Fibroblast of peridontal ligament (primary cell): ENCODE data around the gene BRMS1L.
A peak's percentile ranks its signal among the peaks of the same experiment; 100 is the strongest.

ENCODE experiments used
- DNase-seq: peaks from one replicate; pipeline ENCODE4 v3.0.0-alpha.2; 2010; ENCODE audit errors: extremely low read depth

BRMS1L gene

GRCh38 chr14:35865611-35866324 lies 39.6 kb downstream of the BRMS1L start:
- peak; percentile 14 for DNase-seq

GRCh38 chr14:35866595-35867279 lies 40.6 kb downstream of the BRMS1L start:
- no peak for DNase-seq

GRCh38 chr14:35867280-35867629 lies 41.1 kb downstream of the BRMS1L start:
- peak; percentile 36 for DNase-seq

GRCh38 chr14:35875296-35875695 lies 49.2 kb downstream of the BRMS1L start:
- DNase-seq, result peak; percentile 14

- no peak for DNase-seq
Measured at GRCh38 chr14:35877276-35877675, 51.1 kb downstream of the BRMS1L start.

- peak; percentile 90 for DNase-seq
Measured at GRCh38 chr14:35878272-35879150, 52.4 kb downstream of the BRMS1L start.

- DNase-seq, result peak; percentile 11
Measured at GRCh38 chr14:35879151-35879648, 53.1 kb downstream of the BRMS1L start.

GRCh38 chr14:35879654-35880249 lies 53.6 kb downstream of the BRMS1L start:
- peak; percentile 28 for DNase-seq

- DNase-seq, result no peak
Measured at GRCh38 chr14:35881280-35881679, 55.1 kb downstream of the BRMS1L start.

GRCh38 chr14:35883677-35884293 lies 57.6 kb downstream of the BRMS1L start:
- DNase-seq, result peak; percentile 53

- no peak for DNase-seq
Measured at GRCh38 chr14:35890308-35890707, 64.2 kb downstream of the BRMS1L start.

- no peak for DNase-seq
Measured at GRCh38 chr14:35895256-35895655, 69.1 kb downstream of the BRMS1L start.

- DNase-seq, result no peak
Measured at GRCh38 chr14:35897616-35898111, 71.5 kb downstream of the BRMS1L start.

GRCh38 chr14:35898217-35898775 lies 72.2 kb downstream of the BRMS1L start:
- no peak for DNase-seq

GRCh38 chr14:35900741-35901140 lies 74.6 kb downstream of the BRMS1L start:
- DNase-seq, result no peak

GRCh38 chr14:35909665-35910064 lies 83.5 kb downstream of the BRMS1L start:
- DNase-seq, result no peak

- DNase-seq, result no peak
Measured at GRCh38 chr14:35910191-35910590, 84.1 kb downstream of the BRMS1L start.

- DNase-seq, result no peak
Measured at GRCh38 chr14:35911097-35911496, 85.0 kb downstream of the BRMS1L start.

- no peak for DNase-seq
Measured at GRCh38 chr14:35915185-35915584, 89.0 kb downstream of the BRMS1L start.

GRCh38 chr14:35915775-35916174 lies 89.6 kb downstream of the BRMS1L start:
- DNase-seq, result no peak
